ENCODE measurements around the gene FAM184B.

GRCh38 chr4:17599826-17600225 is 181.6 kb downstream of the FAM184B start:
- no peak for TF ChIP-seq CTCF (IDR thresholded peaks at IDR 0.05)
- TF ChIP-seq POLR2A (IDR thresholded peaks at IDR 0.05) = no peak
- no peak for TF ChIP-seq POLR2AphosphoS5 (IDR thresholded peaks at IDR 0.05; ENCODE audit: insufficient read depth in 1 of 2, low read depth in 1 of 2)

Measured in vagina (tissue), 2 donors.